Large intestine (tissue), 12 donors: ENCODE measurements around the gene SELENOV. TPM values are rescaled to one million over a fixed set of nuclear protein-coding genes. Genes with fewer than 3 reads are reported as not detected.

Experiments used
- DNase-seq, 2 donors: peaks; one replicate each; pipeline versions ENCODE4 v3.0.0 to v3.0.0-alpha.2; 2013
- H3K27ac ChIP-seq: one replicate; pipeline ENCODE4 v1.5.1; 2013; ENCODE audit warnings: low read length
- H3K27me3 ChIP-seq: 2 replicates; pipeline ENCODE4 v1.6.1; 2013; ENCODE audit warnings: low read length; ENCODE audit not compliant: control insufficient read depth, insufficient read depth
- H3K36me3 ChIP-seq: 2 replicates; pipeline ENCODE4 v1.6.1; 2013; ENCODE audit warnings: low read length; ENCODE audit not compliant: control insufficient read depth, insufficient read depth
- H3K4me1 ChIP-seq: one replicate; pipeline ENCODE4 v1.6.1; 2013; ENCODE audit warnings: low read length; ENCODE audit not compliant: control insufficient read depth, insufficient read depth
- H3K4me3 ChIP-seq: one replicate; pipeline ENCODE4 v1.5.1; 2013; ENCODE audit warnings: low read length
- H3K9me3 ChIP-seq: one replicate; pipeline ENCODE4 v1.6.1; 2013; ENCODE audit warnings: mild to moderate bottlenecking, low read depth, low read length, moderate library complexity; ENCODE audit not compliant: control insufficient read depth
- WGBS: methylation state at CpG from one replicate; pipeline ENCODE4 v1.1.5; 2013; ENCODE audit warnings: low lambda C conversion rate; ENCODE audit not compliant: insufficient coverage; 5-methylcytosine and 5-hydroxymethylcytosine counted together
- long read RNA-seq, 11 donors: transcript quantifications; one replicate each; lab custom pipeline, GENCODE V29; 2026
- polyA plus RNA-seq: library from polyadenylated mRNA; unstranded; fragments of 120-200 nt; gene quantifications from one replicate; pipeline ENCODE4 v1.2.1, GENCODE V29; 2013

The SELENOV gene, protein sequence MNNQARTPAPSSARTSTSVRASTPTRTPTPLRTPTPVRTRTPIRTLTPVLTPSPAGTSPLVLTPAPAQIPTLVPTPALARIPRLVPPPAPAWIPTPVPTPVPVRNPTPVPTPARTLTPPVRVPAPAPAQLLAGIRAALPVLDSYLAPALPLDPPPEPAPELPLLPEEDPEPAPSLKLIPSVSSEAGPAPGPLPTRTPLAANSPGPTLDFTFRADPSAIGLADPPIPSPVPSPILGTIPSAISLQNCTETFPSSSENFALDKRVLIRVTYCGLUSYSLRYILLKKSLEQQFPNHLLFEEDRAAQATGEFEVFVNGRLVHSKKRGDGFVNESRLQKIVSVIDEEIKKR
- polyA plus RNA-seq: 0.19 TPM
- long read RNA-seq, donor 1: 0 reads
- long read RNA-seq, donor 2: 0 reads
- long read RNA-seq, donor 3: 0 reads
- long read RNA-seq, donor 4: 0 reads
- long read RNA-seq, donor 5: 0 reads
- long read RNA-seq, donor 6: 0 reads
- long read RNA-seq, donor 7: 0 reads
- long read RNA-seq, donor 8: 0 reads
- long read RNA-seq, donor 9: 0 reads
- long read RNA-seq, donor 10: 0 reads
- long read RNA-seq, donor 11: 0 reads

- DNase-seq: peak in 1 of 2 donors; percentile 26
- Histone ChIP-seq H3K27ac (no peak within 1 kb of the TSS), H3K4me1 (peaks cover 8% of the 10 kb centered on the region), H3K9me3 (peaks cover 6% of the 10 kb centered on the region), H3K36me3 (no peaks in the 10 kb centered on the region), H3K4me3 (peak within 1 kb of the TSS; percentile 24), H3K27me3 (peaks cover 61% of the 10 kb centered on the region)
- 0% methylated on average over 2 of the region's 56 CpGs for WGBS
Observed at GRCh38 chr19:39514840-39515550, at the start of gene SELENOV. TSS of gene SELENOV (plus strand) at chr19:39515139. CDS start at chr19:39515213, 74 bp downstream.

GRCh38 chr19:39465956-39466747 is 48.8 kb upstream of the SELENOV start:
- Histone ChIP-seq H3K9me3 (no peaks in the 10 kb centered on the region), H3K36me3 (peaks cover 78% of the 10 kb centered on the region), H3K4me1 (no peaks in the 10 kb centered on the region), H3K27ac (no peak overlapping the region), H3K4me3 (no peak overlapping the region), H3K27me3 (no peaks in the 10 kb centered on the region)
- DNase-seq: no peak
- 90% methylated on average over 2 of the region's 18 CpGs for WGBS

DNA sequence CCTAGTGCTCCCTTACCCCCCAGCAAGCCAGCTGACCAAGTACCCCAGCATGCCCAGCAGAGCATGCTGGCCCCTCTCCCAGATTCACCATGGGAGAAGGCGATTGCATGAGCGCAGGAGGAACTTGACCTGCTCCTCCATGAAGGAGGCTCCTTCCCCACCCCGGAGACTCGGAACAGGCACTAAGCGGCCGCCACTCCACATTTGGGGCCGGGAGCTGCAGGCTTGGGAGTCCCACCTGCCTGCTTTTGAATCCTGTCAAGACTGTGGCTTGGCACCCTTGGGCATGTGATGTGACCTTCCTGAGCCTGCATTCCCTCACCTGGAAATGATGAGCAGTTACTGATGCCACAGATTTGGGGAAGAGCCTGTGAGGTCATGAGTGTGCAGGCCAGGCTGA is 47.0 kb upstream of the SELENOV start:
- peaks cover 92% of the 10 kb centered on the region for H3K36me3 ChIP-seq
- H3K27ac ChIP-seq: no peak overlapping the region
- H3K9me3 ChIP-seq: no peaks in the 10 kb centered on the region
- WGBS: no CpG with 5 or more reads among the region's 7 CpGs
- H3K27me3 ChIP-seq: no peaks in the 10 kb centered on the region
- no peak overlapping the region for H3K4me3 ChIP-seq
- DNase-seq: no peak
- H3K4me1 ChIP-seq: no peaks in the 10 kb centered on the region

DNA sequence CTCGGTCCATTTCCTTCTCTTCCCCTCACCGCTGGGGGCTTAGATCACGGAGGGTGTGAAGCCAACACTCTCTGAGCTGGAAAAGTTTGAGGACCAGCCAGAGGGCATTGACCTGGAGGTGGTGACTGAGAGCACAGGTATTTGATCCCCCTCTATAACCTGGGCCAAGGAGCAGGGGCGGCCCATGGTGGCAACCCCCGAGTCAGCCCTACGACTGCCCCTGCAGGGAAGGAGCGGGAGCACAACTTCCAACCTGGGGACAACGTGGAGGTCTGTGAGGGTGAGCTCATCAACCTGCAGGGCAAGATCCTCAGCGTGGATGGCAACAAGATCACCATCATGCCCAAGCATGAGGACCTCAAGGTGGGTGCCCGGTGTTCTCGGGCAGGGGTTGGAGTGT is 45.9 kb upstream of the SELENOV start:
- WGBS: no CpG with 5 or more reads among the region's 11 CpGs

GRCh38 chr19:39469567-39469966 is 45.4 kb upstream of the SELENOV start:
- no peaks in the 10 kb centered on the region for H3K27me3 ChIP-seq
- H3K9me3 ChIP-seq: no peaks in the 10 kb centered on the region
- H3K4me3 ChIP-seq: no peak overlapping the region
- no peak overlapping the region for H3K27ac ChIP-seq
- H3K36me3 ChIP-seq: peaks cover 98% of the 10 kb centered on the region
- no peaks in the 10 kb centered on the region for H3K4me1 ChIP-seq
- no CpG with 5 or more reads among the region's 6 CpGs for WGBS
- no peak for DNase-seq

More for the DNA sequence above, 45.9 kb upstream of the SELENOV start:
- Histone ChIP-seq H3K4me3 (no peak overlapping the region), H3K36me3 (peaks cover 98% of the 10 kb centered on the region), H3K4me1 (no peaks in the 10 kb centered on the region), H3K27ac (no peak overlapping the region), H3K9me3 (no peaks in the 10 kb centered on the region), H3K27me3 (no peaks in the 10 kb centered on the region)
- no peak for DNase-seq

- H3K36me3 ChIP-seq: peaks cover 95% of the 10 kb centered on the region
- H3K4me3 ChIP-seq: no peak overlapping the region
- no peaks in the 10 kb centered on the region for H3K9me3 ChIP-seq
- no peaks in the 10 kb centered on the region for H3K4me1 ChIP-seq
- H3K27me3 ChIP-seq: no peaks in the 10 kb centered on the region
- no CpG with 5 or more reads among the region's 7 CpGs for WGBS
- no peak overlapping the region for H3K27ac ChIP-seq
- no peak for DNase-seq
Observed at GRCh38 chr19:39470724-39471339, 44.1 kb upstream of the SELENOV start.

DNA sequence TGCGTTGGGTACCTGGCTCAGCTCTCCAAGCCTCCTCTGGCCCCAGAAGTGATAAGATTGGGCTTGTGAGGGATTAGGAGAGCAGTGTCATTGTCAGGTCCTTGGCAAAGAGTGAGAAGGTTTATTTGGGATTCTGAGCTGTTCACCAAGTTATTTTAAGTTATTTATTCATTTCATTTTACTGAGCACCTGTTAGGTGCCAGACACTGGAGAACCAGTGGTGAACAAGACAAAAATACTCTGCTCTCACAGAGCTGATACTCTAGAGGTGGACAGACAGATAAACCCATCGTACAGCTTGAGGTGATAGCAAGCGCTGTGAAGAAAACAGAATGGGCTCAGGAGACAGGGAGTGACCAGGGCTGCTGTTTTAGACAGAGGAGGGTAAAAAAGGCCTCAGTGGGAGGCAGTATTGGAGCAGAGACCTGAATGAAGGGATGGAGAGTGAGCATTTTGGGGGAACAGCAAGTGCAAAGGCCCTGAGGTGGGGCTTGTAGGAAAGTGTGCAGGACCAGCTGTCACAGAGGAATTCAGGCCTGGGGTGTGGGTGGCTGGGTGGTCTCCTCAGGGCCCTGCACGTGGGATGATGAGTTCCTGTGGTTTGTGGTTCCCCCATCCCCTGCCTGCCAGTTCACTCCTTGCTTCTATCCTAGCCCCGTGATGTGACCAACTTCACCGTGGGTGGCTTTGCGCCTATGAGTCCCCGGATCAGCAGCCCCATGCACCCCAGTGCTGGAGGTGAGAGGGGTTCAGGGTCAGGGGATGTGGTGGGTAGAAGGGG is 43.0 kb upstream of the SELENOV start:
- Histone ChIP-seq H3K4me3 (no peak overlapping the region), H3K9me3 (no peaks in the 10 kb centered on the region), H3K4me1 (no peaks in the 10 kb centered on the region), H3K27me3 (no peaks in the 10 kb centered on the region), H3K36me3 (peaks cover 93% of the 10 kb centered on the region), H3K27ac (no peak overlapping the region)
- no peak for DNase-seq
- WGBS: 100% methylated on average over 2 of the region's 8 CpGs

- H3K36me3 ChIP-seq: peaks cover 83% of the 10 kb centered on the region
- H3K9me3 ChIP-seq: no peaks in the 10 kb centered on the region
- no CpG with 5 or more reads among the region's 32 CpGs for WGBS
- no peak for DNase-seq
- H3K4me3 ChIP-seq: no peak overlapping the region
- H3K4me1 ChIP-seq: no peaks in the 10 kb centered on the region
- H3K27me3 ChIP-seq: no peaks in the 10 kb centered on the region
- H3K27ac ChIP-seq: no peak overlapping the region
Observed at GRCh38 chr19:39472746-39473442, 42.0 kb upstream of the SELENOV start.

DNA sequence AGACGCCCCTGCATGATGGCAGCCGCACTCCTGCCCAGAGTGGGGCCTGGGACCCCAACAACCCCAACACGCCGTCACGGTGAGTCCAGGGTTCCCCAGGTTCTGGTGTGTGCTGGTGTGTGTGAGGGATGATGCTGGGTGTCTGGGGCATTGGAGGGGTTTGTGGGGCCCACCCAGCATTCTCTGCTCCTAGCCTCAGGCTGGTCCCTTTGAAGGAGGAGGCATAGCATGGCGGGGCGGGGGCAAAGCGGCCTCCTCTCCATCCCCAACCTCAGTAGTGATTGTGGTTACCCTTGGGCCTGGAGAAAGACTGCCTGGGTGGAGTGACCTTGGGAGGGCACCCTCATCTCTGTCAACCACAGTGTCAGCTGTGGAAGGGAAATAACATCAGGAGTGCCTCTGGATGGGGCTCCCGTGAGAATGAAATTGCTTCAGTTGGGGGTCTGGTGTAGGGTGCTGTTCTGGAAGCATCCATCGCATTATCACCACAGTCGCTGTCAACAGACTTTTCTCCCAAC is 41.4 kb upstream of the SELENOV start:
- Histone ChIP-seq H3K9me3 (no peaks in the 10 kb centered on the region), H3K27ac (no peak overlapping the region), H3K27me3 (no peaks in the 10 kb centered on the region), H3K4me3 (no peak overlapping the region), H3K4me1 (no peaks in the 10 kb centered on the region), H3K36me3 (peaks cover 77% of the 10 kb centered on the region)
- no peak for DNase-seq
- no CpG with 5 or more reads among the region's 11 CpGs for WGBS
